Ascending aorta (tissue), 2 donors: ENCODE data around the gene ZBTB7C. TPM values are rescaled to one million over a fixed set of nuclear protein-coding genes. Genes with fewer than 3 reads are reported as not detected.

Experiments used
- DNase-seq, 2 donors: peaks; one replicate each; pipeline ENCODE4 v3.0.0-alpha.2; 2019; ENCODE audit warnings: low spot score in 2 of 2
- H3K27ac ChIP-seq, 2 donors: fragments of 200-600 bp; sonication (generic); one replicate each; pipeline ENCODE4 v1.5.1; 2016 to 2017; ENCODE audit warnings: mild to moderate bottlenecking in 1 of 2
- H3K27me3 ChIP-seq: fragments of 200-600 bp; sonication (generic); one replicate; pipeline ENCODE4 v1.5.1; 2017
- H3K36me3 ChIP-seq, 2 donors: fragments of 200-600 bp; sonication (generic); one replicate each; pipeline ENCODE4 v1.5.1; 2016
- H3K4me1 ChIP-seq, 2 donors: fragments of 200-600 bp; sonication (generic); one replicate each; pipeline ENCODE4 v1.5.1; 2016 to 2017; ENCODE audit warnings: mild to moderate bottlenecking in 1 of 2
- H3K4me3 ChIP-seq, 2 donors: fragments of 200-600 bp; sonication (generic); one replicate each; pipeline ENCODE4 v1.5.1; 2016 to 2017; ENCODE audit warnings: mild to moderate bottlenecking in 1 of 2
- H3K9me3 ChIP-seq, 2 donors: fragments of 200-600 bp; sonication (generic); one replicate each; pipeline ENCODE4 v1.5.1; 2016
- CTCF ChIP-seq, 3 experiments: fragments of 200-600 bp in 2 of 3; fragments of 450-650 bp in 1 of 3; sonication (generic) in 2 of 3; IDR thresholded peaks; one replicate each; pipeline ENCODE4 v1.5.1; 2016 to 2019; ENCODE audit warnings: antibody characterized with exemption in 3 of 3, mild to moderate bottlenecking in 1 of 3, moderate library complexity in 1 of 3
- intact Hi-C: fragments of 100-400 bp; cut with DNase I; formaldehyde crosslinking; loops from one replicate; pipeline ENCODE4 v1.15.1; 2023
- total RNA-seq: library from RNA; depleted of rRNA; stranded (reverse); fragments of >200 nt; gene quantifications from one replicate; pipeline ENCODE4 v1.1.0, GENCODE V29; 2016

ZBTB7C gene
- total RNA-seq, 1 donor from 2014 or later: 8.1 TPM

GRCh38 chr18:48048251-48048650, 360.9 kb downstream of the ZBTB7C start:
- no peak overlapping the region for H3K27ac ChIP-seq
- no peaks in the 10 kb centered on the region for H3K27me3 ChIP-seq
- no peak for TF ChIP-seq CTCF (IDR thresholded peaks at IDR 0.05)
- intact Hi-C loops: no loop called here
- H3K4me3 ChIP-seq: no peak overlapping the region
- no peaks in the 10 kb centered on the region for H3K9me3 ChIP-seq
- DNase-seq: no peak
- peaks cover 0 to 5% of the 10 kb centered on the region in 2 donors for H3K4me1 ChIP-seq
- H3K36me3 ChIP-seq: no peaks in the 10 kb centered on the region

- no peaks in the 10 kb centered on the region for H3K36me3 ChIP-seq
- H3K9me3 ChIP-seq: no peaks in the 10 kb centered on the region
- no peak overlapping the region for H3K4me3 ChIP-seq
- H3K27ac ChIP-seq: no peak overlapping the region
- no peak for TF ChIP-seq CTCF (IDR thresholded peaks at IDR 0.05)
- H3K4me1 ChIP-seq: peaks cover 0 to 5% of the 10 kb centered on the region in 2 donors
- H3K27me3 ChIP-seq: no peaks in the 10 kb centered on the region
- DNase-seq: no peak
- intact Hi-C loops: no loop called here
Observed at GRCh38 chr18:48046843-48047242, 362.3 kb downstream of the ZBTB7C start.

GRCh38 chr18:48045744-48046143, 363.4 kb downstream of the ZBTB7C start:
- no peak for TF ChIP-seq CTCF (IDR thresholded peaks at IDR 0.05)
- DNase-seq: no peak

GRCh38 chr18:48044944-48045343, 364.2 kb downstream of the ZBTB7C start:
- H3K27me3 ChIP-seq: no peaks in the 10 kb centered on the region
- no peak overlapping the region for H3K4me3 ChIP-seq
- peaks cover 0 to 5% of the 10 kb centered on the region in 2 donors for H3K4me1 ChIP-seq
- no peak for DNase-seq
- no peaks in the 10 kb centered on the region for H3K9me3 ChIP-seq
- H3K36me3 ChIP-seq: peaks cover 0 to 9% of the 10 kb centered on the region in 2 donors
- no peak overlapping the region for H3K27ac ChIP-seq
- intact Hi-C loops: no loop called here
- TF ChIP-seq CTCF (IDR thresholded peaks at IDR 0.05): no peak

More at GRCh38 chr18:48045744-48046143, 363.4 kb downstream of the ZBTB7C start:
- Histone ChIP-seq H3K36me3 (peaks cover 0 to 3% of the 10 kb centered on the region in 2 donors), H3K27ac (no peak overlapping the region), H3K9me3 (no peaks in the 10 kb centered on the region), H3K4me1 (peaks cover 0 to 5% of the 10 kb centered on the region in 2 donors), H3K4me3 (no peak overlapping the region), H3K27me3 (no peaks in the 10 kb centered on the region)
- intact Hi-C loops: no loop called here

GRCh38 chr18:48043166-48043565, 366.0 kb downstream of the ZBTB7C start:
- no peak overlapping the region for H3K27ac ChIP-seq
- TF ChIP-seq CTCF (IDR thresholded peaks at IDR 0.05): no peak
- no peak overlapping the region for H3K4me3 ChIP-seq
- H3K9me3 ChIP-seq: no peaks in the 10 kb centered on the region
- intact Hi-C loops: no loop called here
- peaks cover 0 to 12% of the 10 kb centered on the region in 2 donors for H3K36me3 ChIP-seq
- no peak for DNase-seq
- H3K4me1 ChIP-seq: peaks cover 0 to 5% of the 10 kb centered on the region in 2 donors
- no peaks in the 10 kb centered on the region for H3K27me3 ChIP-seq

- Histone ChIP-seq H3K27me3 (no peaks in the 10 kb centered on the region), H3K4me3 (no peak overlapping the region), H3K4me1 (peaks cover 0 to 5% of the 10 kb centered on the region in 2 donors), H3K36me3 (peaks cover 0 to 12% of the 10 kb centered on the region in 2 donors), H3K9me3 (no peaks in the 10 kb centered on the region), H3K27ac (no peak overlapping the region)
- DNase-seq: no peak
- TF ChIP-seq CTCF (IDR thresholded peaks at IDR 0.05): no peak
- intact Hi-C loops: no loop called here
Observed at GRCh38 chr18:48042431-48042830, 366.8 kb downstream of the ZBTB7C start.
